GM18508 (cell line): ENCODE data around the gene ZNF784.

ENCODE experiments used
- ATAC-seq: cut with Tn5 transposase; IDR thresholded peaks from one replicate; pipeline ENCODE4 v1.9.1; 2021; ENCODE audit warnings: moderate number of reproducible peaks; ENCODE audit not compliant: insufficient read depth, unreplicated experiment

Gene ZNF784

DNA sequence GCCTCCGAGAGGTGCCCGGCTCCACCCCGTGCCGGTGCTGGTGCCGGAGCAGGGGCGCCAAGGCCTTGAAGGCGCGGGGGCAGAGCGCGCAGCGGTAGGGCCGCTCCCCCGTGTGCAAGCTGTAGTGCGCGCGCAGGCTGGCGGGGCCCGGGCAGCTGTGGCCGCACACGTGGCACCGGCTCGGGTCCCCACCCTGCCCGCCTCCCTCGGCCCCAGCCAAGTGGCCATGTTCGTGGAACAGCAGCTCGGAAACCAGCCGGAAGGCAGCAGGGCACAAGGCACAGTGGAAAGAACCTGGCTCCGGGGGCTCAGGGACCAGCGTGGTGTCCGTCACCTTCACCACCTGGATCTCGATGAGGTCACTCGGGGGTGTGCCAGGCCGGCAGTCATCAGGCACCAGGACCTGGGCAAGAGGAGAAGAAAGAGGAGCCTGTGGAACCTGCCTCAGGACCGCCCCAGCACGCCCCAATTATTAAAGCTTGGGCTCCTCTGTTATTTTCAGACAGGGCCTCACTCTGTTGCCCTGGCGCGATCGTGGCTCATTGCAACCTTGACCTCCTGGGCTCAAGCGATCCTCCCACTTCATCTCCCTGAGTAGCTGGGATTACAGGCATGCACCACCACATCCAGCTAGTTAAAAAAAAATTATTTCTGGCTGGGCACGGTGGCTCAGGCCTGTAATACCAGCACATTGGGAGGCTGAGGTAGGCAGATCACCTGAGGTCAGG is 2.0 kb downstream of the ZNF784 start:
- ATAC-seq = no peak

DNA sequence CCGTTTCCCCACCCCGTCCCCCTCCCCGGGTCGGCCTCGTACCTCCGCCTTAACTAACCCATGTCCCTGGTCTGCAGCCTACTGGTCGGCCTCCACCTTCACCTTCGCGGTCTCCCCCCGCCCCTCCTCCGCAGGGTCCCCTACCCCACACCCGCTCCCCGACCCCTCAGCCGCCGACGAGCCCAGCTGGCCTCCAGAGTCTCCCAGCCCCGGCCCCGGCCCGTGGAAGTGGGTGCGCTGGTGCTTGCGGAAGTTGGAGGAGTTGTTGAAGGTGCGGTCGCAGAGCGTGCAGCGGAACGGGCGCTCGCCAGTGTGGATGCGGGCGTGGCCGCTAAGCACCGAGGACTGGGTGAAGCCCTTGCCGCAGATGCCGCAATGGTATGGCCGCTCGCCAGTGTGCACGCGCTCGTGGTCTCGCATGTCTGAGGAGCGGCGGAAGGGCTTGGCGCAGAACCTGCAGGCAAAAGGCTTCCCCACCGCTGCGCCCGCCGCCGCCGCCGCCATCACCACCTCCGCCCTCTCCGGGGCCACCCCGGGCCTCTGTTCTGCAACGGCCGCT is 2.6 kb downstream of the ZNF784 start:
- ATAC-seq = no peak

DNA sequence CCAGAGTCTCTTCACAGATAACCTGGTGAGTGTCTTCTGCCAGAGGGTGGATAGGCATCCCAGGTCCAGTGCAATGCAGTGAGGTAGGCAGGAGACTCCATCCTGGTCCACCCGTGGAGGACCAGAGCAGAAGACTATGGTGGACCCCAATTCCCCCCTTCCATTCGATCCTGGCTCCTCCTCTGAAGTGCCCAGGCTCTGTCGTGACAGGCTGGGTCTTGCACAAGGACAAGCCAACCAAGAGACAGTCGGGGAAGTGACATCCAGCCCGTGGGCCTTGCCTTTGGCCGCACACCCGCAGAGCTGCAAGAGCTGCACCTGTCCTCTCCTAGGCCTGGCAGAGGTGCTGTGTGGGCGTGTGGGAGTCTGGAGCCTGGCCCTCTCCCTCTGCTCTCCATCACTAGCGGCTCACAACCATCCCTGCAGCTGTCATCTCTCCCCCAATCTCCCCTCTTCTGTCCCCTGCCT is 3.1 kb downstream of the ZNF784 start:
- no peak for ATAC-seq

DNA sequence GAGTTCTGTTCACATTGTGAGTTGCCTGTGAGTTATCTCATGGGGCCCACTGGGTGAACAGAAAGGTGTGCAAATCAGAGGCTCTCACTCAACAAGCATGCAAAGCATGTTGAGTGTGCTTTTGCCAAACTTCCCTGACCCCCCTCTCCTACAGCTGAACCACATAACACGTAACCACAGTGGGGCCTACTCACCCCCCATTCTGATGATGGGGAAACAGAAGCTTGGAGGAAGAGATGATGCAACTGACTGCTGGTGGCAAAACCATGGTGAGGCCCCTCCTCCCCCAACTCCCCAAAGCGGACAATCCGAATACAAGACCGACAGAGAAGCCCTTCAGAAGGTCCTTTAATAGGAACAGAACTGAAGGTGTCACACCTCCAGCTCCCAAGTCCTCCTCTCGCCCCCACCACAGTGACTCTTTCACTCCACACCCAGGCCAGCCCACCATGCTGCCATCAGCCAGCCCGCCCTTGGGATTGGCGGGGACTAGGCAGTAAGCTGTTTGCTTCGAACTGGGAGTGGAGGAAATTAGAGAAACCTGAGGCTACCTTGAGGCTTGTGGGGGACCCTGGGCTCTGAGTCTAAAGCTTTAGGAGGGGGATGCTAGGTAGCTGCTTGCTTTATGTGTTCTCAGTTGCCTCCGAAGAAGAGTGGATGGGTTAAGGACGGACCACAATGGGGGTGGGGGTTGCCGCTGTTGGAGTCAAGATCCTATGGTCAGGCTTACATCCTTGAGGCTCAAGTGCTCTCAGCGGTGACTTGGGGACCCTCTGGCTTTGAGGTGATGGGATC is 3.8 kb downstream of the ZNF784 start:
- ATAC-seq = no peak

DNA sequence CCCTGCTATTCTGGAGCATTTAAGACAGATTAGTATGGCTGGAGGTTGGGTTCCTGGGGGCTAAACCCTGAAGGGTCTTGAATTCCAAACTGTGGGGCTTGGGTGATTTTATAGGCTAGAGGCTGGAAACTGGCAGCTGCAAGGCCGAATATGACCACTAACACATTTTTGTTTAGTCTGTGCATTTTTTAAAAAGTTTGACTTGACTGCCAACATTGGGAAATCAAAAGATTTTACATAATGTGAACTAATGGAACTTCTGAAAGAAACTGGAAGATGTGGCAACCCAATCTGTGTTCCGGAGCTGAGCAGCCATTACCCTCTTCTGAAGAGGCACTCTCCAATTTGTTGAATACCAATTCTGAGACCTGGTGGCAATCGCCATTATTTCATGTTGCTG is 5.1 kb downstream of the ZNF784 start:
- ATAC-seq = no peak

DNA sequence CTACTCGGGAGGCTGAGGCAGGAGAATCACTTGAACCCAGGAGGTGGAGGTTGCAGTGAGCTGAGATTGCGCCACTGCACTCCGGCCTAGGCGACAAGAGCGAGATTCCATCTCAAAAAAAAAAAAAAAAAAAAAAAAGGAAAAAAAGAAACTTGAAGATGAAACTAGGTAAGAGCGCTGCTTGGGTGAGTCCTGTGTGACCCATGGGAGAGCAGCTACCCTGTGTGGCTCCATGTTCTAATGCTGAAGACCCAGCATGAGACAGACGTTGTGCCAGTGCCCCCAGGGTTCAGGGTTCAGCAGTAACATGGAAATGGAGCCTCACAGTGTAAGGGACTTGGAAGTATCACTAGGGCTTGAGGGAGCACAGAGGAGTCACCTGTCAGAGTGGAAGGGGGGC is 5.9 kb downstream of the ZNF784 start:
- ATAC-seq = no peak

DNA sequence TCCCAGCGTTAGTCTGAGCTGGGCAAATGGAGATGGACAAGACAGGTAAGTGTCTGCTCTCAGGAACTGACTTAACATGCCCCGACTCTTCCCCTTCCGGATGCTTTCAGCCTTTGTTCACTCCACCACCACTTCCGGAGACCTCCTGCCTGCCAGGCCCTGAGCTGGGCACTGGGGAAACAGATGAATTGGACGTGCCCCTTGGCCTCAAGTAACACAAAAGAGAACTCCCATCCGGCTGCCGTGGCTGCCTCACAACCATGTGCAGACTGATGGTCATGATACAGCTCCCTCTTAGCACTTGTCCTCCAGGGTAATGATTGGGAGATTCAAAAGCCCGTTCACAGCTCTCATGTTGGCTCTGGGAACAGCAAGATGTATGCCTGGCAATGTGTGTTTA is 6.9 kb downstream of the ZNF784 start:
- ATAC-seq = no peak

DNA sequence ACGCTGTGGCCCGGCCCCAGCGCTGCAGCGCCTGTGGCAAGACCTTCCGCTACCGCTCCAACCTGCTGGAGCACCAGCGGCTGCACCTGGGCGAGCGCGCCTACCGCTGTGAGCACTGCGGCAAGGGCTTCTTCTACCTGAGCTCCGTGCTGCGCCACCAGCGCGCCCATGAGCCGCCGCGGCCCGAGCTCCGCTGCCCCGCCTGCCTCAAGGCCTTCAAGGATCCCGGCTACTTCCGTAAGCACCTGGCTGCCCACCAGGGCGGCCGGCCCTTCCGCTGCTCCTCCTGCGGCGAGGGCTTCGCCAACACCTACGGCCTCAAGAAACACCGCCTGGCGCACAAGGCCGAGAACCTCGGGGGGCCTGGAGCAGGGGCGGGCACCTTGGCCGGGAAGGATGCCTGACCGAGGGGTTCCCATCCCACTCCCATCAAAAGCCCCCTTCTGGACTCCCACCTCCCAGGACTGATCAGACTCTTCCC is 7.9 kb downstream of the ZNF784 start:
- no peak for ATAC-seq

DNA sequence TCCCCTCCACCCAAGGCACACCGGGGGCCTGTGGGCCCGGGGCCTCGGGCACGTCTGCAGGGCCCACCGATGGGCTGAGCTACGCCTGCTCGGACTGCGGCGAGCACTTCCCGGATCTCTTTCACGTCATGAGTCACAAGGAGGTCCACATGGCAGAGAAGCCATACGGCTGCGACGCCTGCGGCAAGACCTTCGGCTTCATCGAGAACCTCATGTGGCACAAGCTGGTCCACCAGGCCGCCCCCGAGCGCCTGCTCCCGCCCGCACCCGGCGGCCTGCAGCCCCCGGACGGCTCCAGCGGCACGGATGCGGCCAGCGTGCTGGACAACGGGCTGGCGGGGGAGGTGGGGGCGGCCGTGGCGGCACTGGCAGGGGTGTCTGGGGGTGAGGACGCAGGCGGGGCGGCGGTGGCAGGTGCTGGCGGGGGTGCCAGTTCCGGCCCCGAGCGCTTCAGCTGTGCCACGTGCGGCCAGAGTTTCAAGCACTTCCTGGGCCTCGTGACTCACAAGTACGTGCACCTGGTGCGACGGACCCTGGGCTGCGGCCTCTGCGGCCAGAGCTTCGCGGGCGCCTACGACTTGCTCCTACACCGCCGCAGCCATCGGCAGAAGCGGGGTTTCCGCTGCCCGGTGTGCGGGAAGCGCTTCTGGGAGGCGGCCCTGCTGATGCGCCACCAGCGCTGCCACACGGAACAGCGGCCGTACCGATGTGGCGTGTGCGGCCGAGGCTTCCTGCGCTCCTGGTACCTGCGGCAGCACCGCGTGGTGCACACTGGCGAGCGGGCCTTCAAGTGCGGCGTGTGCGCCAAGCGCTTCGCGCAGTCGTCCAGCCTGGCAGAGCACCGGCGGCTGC is 8.6 kb downstream of the ZNF784 start:
- no peak for ATAC-seq

DNA sequence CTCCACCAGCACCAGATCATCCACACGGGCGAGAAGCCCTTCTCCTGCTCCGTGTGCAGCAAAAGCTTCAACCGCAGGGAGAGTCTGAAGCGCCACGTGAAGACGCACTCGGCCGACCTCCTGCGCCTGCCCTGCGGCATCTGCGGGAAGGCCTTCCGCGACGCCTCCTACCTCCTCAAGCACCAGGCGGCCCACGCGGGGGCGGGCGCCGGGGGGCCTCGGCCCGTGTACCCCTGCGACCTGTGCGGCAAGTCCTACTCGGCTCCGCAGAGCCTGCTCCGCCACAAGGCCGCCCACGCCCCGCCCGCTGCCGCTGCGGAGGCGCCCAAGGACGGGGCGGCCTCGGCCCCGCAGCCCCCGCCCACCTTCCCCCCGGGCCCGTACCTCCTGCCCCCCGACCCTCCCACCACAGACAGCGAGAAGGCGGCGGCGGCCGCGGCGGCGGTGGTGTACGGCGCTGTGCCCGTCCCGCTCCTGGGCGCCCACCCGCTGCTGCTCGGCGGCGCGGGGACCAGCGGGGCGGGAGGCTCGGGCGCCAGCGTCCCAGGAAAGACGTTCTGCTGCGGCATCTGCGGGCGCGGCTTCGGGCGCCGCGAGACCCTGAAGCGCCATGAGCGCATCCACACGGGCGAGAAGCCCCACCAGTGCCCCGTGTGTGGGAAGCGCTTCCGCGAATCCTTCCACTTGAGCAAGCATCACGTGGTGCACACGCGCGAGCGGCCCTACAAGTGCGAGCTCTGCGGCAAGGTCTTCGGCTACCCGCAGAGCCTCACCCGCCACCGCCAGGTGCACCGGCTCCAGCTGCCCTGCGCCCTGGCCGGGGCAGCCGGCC is 9.4 kb downstream of the ZNF784 start:
- no peak for ATAC-seq

DNA sequence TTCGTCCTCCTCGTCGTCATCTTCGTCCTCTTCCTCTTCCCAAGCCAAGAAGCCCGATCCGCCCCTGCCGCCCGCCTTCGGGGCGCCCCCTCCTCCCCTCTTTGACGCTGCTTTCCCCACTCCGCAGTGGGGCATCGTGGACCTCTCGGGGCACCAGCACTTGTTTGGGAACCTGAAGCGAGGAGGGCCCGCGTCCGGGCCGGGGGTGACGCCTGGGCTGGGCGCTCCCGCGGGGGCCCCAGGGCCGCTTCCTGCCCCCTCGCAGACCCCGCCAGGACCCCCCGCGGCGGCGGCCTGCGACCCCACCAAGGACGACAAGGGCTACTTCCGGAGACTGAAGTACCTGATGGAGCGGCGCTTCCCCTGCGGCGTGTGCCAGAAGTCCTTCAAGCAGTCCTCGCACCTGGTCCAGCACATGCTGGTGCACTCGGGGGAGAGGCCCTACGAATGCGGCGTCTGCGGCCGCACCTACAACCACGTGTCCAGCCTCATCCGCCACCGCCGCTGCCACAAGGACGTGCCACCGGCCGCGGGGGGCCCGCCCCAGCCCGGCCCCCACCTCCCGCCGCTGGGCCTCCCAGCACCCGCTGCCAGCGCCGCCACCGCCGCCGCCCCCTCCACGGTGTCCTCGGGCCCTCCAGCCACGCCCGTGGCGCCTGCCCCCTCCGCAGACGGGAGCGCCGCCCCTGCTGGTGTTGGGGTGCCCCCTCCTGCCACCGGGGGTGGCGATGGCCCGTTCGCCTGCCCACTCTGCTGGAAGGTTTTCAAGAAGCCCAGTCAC is 10.2 kb downstream of the ZNF784 start:
- no peak for ATAC-seq

DNA sequence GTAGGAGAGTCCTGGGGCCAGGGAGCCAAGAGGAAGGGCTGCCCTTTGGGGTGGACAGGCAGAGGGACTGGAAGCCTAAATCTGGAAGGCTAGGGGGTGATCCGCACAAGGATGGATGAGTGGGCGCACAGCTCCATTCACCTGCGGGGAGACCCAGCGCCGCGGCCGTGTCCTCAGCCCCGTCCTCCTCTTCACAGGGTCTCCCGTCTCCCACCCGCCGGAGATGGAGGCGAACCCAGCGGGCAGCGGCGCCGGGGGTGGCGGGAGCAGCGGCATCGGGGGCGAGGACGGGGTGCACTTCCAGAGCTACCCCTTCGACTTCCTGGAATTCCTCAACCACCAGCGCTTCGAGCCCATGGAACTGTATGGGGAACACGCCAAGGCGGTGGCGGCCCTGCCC is 11.0 kb downstream of the ZNF784 start:
- no peak for ATAC-seq

DNA sequence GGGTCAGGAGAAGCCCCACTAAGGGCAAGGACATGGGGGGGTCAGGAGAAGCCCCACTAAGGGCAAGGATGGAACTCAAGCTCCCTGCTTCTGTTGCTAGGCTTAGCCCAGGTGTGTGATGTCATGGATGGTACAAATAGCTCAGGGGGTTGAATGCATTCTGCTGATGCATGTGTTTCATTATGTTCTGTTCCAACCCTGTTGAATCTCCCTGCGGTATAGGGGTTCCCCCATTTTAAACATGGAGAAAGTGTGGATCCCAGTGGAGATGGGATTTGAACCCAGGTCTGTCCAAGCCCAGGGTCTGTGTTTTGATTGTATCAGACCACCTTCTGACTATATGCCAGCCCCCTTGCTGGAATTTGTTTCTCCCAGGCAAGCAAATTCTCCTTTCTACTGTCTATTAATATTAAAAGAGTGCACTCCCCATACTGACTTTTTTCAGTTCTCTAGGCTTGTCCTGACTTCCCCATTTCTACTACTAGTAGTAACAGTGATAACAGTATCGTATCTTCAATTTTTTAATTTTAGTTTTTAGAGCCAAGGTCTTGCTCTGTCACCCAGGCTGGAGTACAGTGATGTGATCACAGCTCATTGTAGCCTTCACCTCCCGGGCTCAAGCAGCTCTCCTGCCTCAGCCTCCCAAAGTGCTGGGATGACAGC is 12.3 kb downstream of the ZNF784 start:
- no peak for ATAC-seq

DNA sequence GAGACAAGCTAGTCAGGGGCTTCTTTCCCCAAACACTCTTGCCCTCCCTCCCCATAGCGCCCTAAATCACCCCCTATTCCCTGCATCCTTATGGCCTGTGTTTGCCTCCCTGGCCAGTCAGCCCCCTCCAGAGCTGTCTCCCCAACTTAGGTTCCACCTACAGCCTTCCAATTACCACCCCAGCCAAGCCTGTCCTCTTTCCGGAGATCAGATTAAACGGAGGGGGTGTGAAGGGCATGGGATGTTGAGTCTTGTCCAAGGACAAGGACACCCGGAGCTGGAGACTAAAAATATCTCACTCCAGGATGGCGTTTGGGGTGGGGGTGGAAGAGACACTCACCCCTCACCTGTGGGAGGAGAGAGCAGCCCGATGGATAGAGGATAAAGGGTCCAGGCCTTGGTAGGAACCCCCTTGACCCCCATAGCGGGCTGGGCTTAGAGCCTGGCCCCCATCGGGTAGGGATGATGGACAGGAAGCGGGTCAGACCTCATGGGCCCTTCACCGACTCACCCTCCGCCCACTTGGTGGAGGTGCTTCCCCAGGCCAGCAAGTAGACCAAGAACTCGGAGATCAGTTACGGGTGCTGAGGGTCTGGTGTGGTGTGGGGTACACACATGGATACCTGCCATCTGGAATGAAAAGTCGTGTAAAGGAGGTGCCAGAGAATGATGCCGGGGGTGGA is 12.9 kb downstream of the ZNF784 start:
- ATAC-seq = no peak

DNA sequence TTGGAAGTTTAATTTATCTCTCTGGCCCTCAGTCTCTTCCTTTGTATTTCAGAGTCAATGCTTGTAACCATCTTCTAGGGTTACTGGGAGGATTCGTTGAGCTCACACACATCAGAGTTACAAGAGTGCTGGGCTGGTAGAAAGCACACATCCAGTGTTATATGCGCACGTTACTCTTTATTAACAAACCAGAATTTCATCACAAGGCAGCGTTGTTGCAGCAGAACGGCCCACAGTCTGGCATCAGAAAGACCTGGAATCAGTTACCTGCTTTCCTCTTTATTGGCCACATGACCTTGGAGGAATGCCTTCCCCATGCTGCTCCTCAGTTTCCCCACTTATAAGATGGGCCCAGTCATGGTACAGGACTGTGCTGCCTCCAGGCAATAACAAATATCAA is 15.0 kb downstream of the ZNF784 start:
- no peak for ATAC-seq

DNA sequence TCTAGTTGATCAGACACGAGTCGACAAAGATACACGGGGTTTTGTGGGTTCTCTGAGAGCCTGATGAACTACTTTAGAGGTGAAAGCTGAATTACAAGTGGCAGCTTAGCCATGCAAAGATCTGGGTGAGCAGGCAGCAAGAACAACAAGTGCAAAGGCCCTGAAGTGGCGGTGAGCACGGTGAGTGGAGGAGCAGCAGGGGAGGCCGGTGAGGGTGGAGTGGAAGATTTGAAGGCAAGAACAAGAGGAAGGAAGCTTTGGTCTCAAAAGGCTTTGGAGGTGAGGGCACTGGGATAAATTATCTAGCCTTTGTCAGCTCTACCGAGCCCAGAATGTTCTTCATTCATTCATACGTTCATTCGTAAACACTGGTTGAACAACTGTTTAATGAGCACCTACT is 17.5 kb downstream of the ZNF784 start:
- no peak for ATAC-seq

DNA sequence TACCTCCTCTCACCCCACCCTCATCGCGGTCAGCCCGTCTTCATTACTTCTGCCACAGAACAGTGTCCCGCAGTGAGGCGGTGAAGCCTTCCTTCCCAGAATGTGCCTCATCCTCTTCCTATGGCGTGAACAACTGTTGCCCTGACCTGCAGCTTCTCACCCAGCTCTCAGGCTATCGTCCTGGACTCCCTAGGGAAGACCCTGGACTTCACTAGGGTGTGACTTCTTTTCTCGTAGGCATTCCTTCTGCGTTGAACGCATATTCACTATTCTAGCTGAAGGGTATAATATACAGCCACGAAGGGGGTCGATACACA is 17.9 kb downstream of the ZNF784 start:
- ATAC-seq = no peak
